Lower leg skin (tissue), 3 donors: ENCODE data around the gene RET.

Experiments used
- CTCF ChIP-seq, 3 donors: fragments of 450-650 bp; IDR thresholded peaks; one replicate each; pipeline ENCODE4 v1.5.1; 2016; ENCODE audit warnings: antibody characterized with exemption in 3 of 3, mild to moderate bottlenecking in 3 of 3, moderate library complexity in 2 of 3
- POLR2A ChIP-seq, 2 donors: fragments of 450-650 bp; IDR thresholded peaks; one replicate each; pipeline ENCODE4 v1.6.1; 2016 to 2017; ENCODE audit warnings: antibody characterized with exemption in 2 of 2, mild to moderate bottlenecking in 1 of 2, moderate library complexity in 1 of 2

DNA sequence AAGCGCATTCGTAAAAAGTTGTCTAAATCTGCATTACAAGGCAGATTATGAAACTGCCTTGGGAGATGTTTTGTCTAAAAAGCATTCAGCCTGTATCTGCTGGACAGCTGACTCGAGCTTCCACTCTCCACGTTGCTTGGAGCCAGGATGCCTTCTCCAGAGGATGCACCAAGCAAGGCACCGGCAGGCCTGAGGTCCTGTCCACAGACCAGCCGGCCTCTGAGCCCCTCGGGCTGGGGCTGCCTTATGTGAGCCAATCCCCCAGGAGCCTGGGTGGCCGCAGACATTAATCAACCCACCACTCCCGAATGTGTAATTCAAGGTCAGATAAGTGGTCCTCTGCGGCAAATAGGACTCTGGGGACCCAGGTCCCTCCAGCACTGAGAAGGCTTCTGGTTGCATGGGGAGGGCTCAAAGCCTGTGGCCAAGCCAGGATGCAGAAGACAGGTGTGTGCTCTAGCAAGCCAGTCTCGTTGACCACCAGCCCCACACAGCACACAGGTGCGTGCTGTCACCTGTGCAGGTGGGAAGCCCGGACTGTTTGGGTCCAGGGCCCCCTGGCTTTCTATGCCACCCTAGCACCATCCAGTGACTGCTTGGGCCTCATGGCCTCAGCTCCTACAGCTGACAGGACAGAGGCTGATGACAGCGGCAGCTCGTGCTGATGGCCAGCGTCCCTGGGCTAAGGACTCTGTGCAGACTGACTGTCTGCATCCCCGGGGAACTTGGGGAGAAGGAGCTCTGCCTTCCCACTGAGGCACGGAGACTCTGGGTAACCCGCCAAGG, 4.8 kb upstream of the RET start:
- TF ChIP-seq CTCF (IDR thresholded peaks at IDR 0.05) = no peak
- no peak for TF ChIP-seq POLR2A (IDR thresholded peaks at IDR 0.05)
